Effector memory CD4-positive, alpha-beta T cell (primary cell): ENCODE measurements around the gene ULK4.

Experiments used
- DNase-seq, 3 donors: peaks; one replicate each; pipeline ENCODE4 v3.0.0-alpha.2; 2020
- H3K27ac ChIP-seq: 2 replicates; pipeline ENCODE4 v1.7.0; 2013; ENCODE audit warnings: mild to moderate bottlenecking, low read length, moderate library complexity; ENCODE audit not compliant: insufficient read depth, poor library complexity, severe bottlenecking
- H3K27me3 ChIP-seq: replicated peaks from 2 replicates; pipeline ENCODE4 v1.7.0; 2013; ENCODE audit warnings: mild to moderate bottlenecking, low read length; ENCODE audit not compliant: insufficient read depth, control insufficient read depth, poor library complexity, severe bottlenecking
- H3K36me3 ChIP-seq: 2 replicates; pipeline ENCODE4 v1.7.0; 2013; ENCODE audit warnings: mild to moderate bottlenecking, low read length, moderate library complexity; ENCODE audit not compliant: control insufficient read depth, insufficient read depth
- H3K4me1 ChIP-seq: 2 replicates; pipeline ENCODE4 v1.7.0; 2013; ENCODE audit warnings: low read length, mild to moderate bottlenecking; ENCODE audit not compliant: control insufficient read depth, insufficient read depth, poor library complexity, severe bottlenecking
- H3K4me3 ChIP-seq: 2 replicates; pipeline ENCODE4 v1.7.0; 2013; ENCODE audit warnings: low read length, low read depth, mild to moderate bottlenecking; ENCODE audit not compliant: insufficient read depth, poor library complexity, severe bottlenecking
- H3K9me3 ChIP-seq: 2 replicates; pipeline ENCODE4 v1.7.0; 2013; ENCODE audit warnings: mild to moderate bottlenecking, low read length, moderate library complexity; ENCODE audit not compliant: control insufficient read depth

ULK4 gene

GRCh38 chr3:41507336-41508062 lies 454.4 kb downstream of the ULK4 start:
- H3K36me3 ChIP-seq = no peaks in the 10 kb centered on the region
- DNase-seq = no peak
- no peak overlapping the region for H3K27ac ChIP-seq

GRCh38 chr3:41503998-41504623 lies 457.8 kb downstream of the ULK4 start:
- Histone ChIP-seq H3K4me3 (no peak overlapping the region), H3K27ac (no peak overlapping the region), H3K4me1 (no peaks in the 10 kb centered on the region), H3K9me3 (no peaks in the 10 kb centered on the region), H3K27me3 (no peaks in the 10 kb centered on the region), H3K36me3 (no peaks in the 10 kb centered on the region)
- DNase-seq = no peak

More at GRCh38 chr3:41507336-41508062, 454.4 kb downstream of the ULK4 start:
- no peak overlapping the region for H3K4me3 ChIP-seq
- H3K9me3 ChIP-seq = no peaks in the 10 kb centered on the region
- H3K4me1 ChIP-seq = no peaks in the 10 kb centered on the region
- no peaks in the 10 kb centered on the region for H3K27me3 ChIP-seq

- H3K27me3 ChIP-seq = no peaks in the 10 kb centered on the region
- no peak for DNase-seq
Observed at GRCh38 chr3:41502481-41502880, 459.4 kb downstream of the ULK4 start.

GRCh38 chr3:41502023-41502422 lies 459.9 kb downstream of the ULK4 start:
- no peak for DNase-seq
- Histone ChIP-seq H3K27ac (no peak overlapping the region), H3K27me3 (no peaks in the 10 kb centered on the region), H3K36me3 (no peaks in the 10 kb centered on the region), H3K9me3 (no peaks in the 10 kb centered on the region), H3K4me1 (no peaks in the 10 kb centered on the region), H3K4me3 (no peak overlapping the region)

More at GRCh38 chr3:41502481-41502880, 459.4 kb downstream of the ULK4 start:
- Histone ChIP-seq H3K9me3 (no peaks in the 10 kb centered on the region), H3K4me3 (no peak overlapping the region), H3K4me1 (no peaks in the 10 kb centered on the region), H3K27ac (no peak overlapping the region), H3K36me3 (no peaks in the 10 kb centered on the region)

- Histone ChIP-seq H3K9me3 (no peaks in the 10 kb centered on the region), H3K27me3 (no peaks in the 10 kb centered on the region), H3K27ac (no peak overlapping the region), H3K36me3 (no peaks in the 10 kb centered on the region), H3K4me3 (no peak overlapping the region), H3K4me1 (no peaks in the 10 kb centered on the region)
- DNase-seq = no peak
Observed at GRCh38 chr3:41498847-41499246, 463.1 kb downstream of the ULK4 start.

GRCh38 chr3:41490360-41490759 lies 471.5 kb downstream of the ULK4 start:
- Histone ChIP-seq H3K4me1 (no peaks in the 10 kb centered on the region), H3K4me3 (no peak overlapping the region), H3K9me3 (no peaks in the 10 kb centered on the region), H3K27me3 (no peaks in the 10 kb centered on the region), H3K36me3 (no peaks in the 10 kb centered on the region), H3K27ac (no peak overlapping the region)
- no peak for DNase-seq

- Histone ChIP-seq H3K27me3 (no peaks in the 10 kb centered on the region), H3K36me3 (no peaks in the 10 kb centered on the region), H3K4me3 (no peak overlapping the region), H3K27ac (no peak overlapping the region), H3K9me3 (no peaks in the 10 kb centered on the region), H3K4me1 (no peaks in the 10 kb centered on the region)
- no peak for DNase-seq
Observed at GRCh38 chr3:41489231-41489630, 472.7 kb downstream of the ULK4 start.

- Histone ChIP-seq H3K4me3 (no peak overlapping the region), H3K9me3 (no peaks in the 10 kb centered on the region), H3K27me3 (no peaks in the 10 kb centered on the region), H3K4me1 (no peaks in the 10 kb centered on the region), H3K36me3 (no peaks in the 10 kb centered on the region), H3K27ac (no peak overlapping the region)
- no peak for DNase-seq
Observed at GRCh38 chr3:41488501-41488900, 473.4 kb downstream of the ULK4 start.

- Histone ChIP-seq H3K36me3 (no peaks in the 10 kb centered on the region), H3K4me1 (no peaks in the 10 kb centered on the region), H3K9me3 (no peaks in the 10 kb centered on the region), H3K4me3 (no peak overlapping the region), H3K27me3 (no peaks in the 10 kb centered on the region), H3K27ac (no peak overlapping the region)
- no peak for DNase-seq
Observed at GRCh38 chr3:41485484-41485883, 476.4 kb downstream of the ULK4 start.

- DNase-seq = no peak
- Histone ChIP-seq H3K4me3 (no peak overlapping the region), H3K9me3 (no peaks in the 10 kb centered on the region), H3K27ac (no peak overlapping the region), H3K36me3 (no peaks in the 10 kb centered on the region), H3K4me1 (no peaks in the 10 kb centered on the region), H3K27me3 (no peaks in the 10 kb centered on the region)
Observed at GRCh38 chr3:41482134-41482533, 479.8 kb downstream of the ULK4 start.
